ENCODE measurements around the gene OOEP.

- TF ChIP-seq CSRNP3 (CRISPR knock-in tag; IDR thresholded peaks at IDR 0.05), result no peak
- no peak for TF ChIP-seq PATZ1 (CRISPR knock-in tag; IDR thresholded peaks at IDR 0.05; ENCODE audit: borderline replicate concordance)
- no peak for TF ChIP-seq SNAI2 (CRISPR knock-in tag; IDR thresholded peaks at IDR 0.05)
- no peak for TF ChIP-seq ARNTL (CRISPR knock-in tag; IDR thresholded peaks at IDR 0.05; ENCODE audit: borderline replicate concordance, low read depth)
- TF ChIP-seq RARB (CRISPR knock-in tag; IDR thresholded peaks at IDR 0.05), result no peak
- no peak for TF ChIP-seq ZFP3 (CRISPR knock-in tag; IDR thresholded peaks at IDR 0.05)
- TF ChIP-seq BACH2 (CRISPR knock-in tag; IDR thresholded peaks at IDR 0.05; ENCODE audit: borderline replicate concordance), result no peak
These were observed 5.1 kb downstream of the OOEP start for GRCh38 chr6:73364549-73364948.

Measured in SK-N-SH treated with all-trans-retinoic acid at 6 μM for 48 hours (cell line).